Measurements from ENCODE around the gene ZNF804A. TPM values are rescaled to one million over a fixed set of nuclear protein-coding genes. Genes with fewer than 3 reads are reported as not detected.

The ZNF804A gene
- total RNA-seq, 2 experiments from 2014 or later, result not detected

DNA sequence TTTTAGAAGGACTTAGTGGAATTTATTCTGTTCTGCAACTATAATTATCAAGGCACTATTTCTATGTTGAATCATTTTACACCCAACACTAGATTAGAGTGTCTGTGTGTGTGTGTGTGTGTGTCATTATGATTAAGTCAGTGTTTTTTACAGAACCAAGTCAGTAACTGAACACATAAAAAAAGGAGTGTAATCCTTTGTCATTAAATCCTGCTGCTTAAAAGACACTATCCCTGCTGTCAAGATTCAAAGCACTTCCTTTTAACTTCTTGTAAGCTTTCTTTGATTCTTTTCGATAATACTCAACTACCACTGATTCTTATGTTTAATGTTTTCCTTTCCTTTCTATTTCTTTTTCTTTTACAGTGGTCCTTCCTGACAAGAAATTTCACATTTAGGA is 306.7 kb downstream of the ZNF804A start:
- POLR2A ChIA-PET, result no interaction called here

DNA sequence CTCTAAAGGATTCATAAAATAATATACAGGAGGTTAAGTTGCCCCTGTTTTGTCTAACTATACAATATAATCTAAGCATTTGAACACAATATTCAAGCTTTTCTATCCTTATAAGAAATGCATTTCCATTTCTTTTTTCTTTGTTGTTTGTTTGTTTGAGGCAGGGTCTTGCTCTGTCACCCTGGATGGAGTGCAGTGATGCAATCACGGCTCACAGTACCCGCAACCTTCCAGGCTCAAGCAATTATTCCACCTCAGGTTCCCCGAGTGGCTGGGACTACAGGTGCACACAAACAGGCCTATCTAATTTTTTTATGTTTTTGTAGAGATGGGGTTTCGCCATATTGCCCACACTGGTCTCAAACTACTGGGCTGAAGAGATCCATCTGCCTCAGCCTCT is 307.8 kb downstream of the ZNF804A start:
- ChIA-PET POLR2A (no interaction called here), CTCF (no interaction called here)
- Mint-ChIP-seq H3K36me3 (ENCODE audit: low read depth) (no peaks in the 10 kb centered on the region), H3K27me3 (no peaks in the 10 kb centered on the region), H3K4me1 (no peaks in the 10 kb centered on the region), H3K27ac (no peak overlapping the region), H3K9me3 (peaks cover 2% of the 10 kb centered on the region), H3K4me3 (no peak overlapping the region)
- no peak for DNase-seq

More for the DNA sequence above, 306.7 kb downstream of the ZNF804A start:
- Mint-ChIP-seq H3K4me3 (no peak overlapping the region), H3K27me3 (no peaks in the 10 kb centered on the region), H3K9me3 (peaks cover 4% of the 10 kb centered on the region), H3K4me1 (no peaks in the 10 kb centered on the region), H3K27ac (no peak overlapping the region), H3K36me3 (ENCODE audit: low read depth) (no peaks in the 10 kb centered on the region)
- DNase-seq, result no peak
- CTCF ChIA-PET, result no interaction called here

DNA sequence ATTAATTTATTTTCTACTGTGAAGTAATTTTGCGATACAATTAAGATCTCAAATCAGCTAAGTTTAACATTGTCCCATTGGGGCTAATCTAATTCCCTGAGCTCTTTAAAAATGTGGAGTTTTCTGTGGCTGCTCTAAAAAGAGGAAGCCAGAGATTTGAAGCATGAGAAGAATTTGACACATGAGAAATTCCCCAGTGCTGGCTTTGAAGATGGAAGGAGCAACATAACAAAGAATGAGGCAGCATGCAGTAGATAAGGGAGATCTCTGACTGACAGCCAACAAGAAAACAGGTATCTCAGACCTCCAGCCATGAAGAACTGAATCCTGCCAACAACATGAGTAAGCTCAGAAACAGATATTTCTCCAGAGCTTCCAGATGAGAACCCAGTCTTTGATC is 308.4 kb downstream of the ZNF804A start:
- Mint-ChIP-seq H3K9me3 (peaks cover 2% of the 10 kb centered on the region), H3K27me3 (no peaks in the 10 kb centered on the region), H3K4me1 (no peaks in the 10 kb centered on the region), H3K4me3 (no peak overlapping the region), H3K36me3 (ENCODE audit: low read depth) (no peaks in the 10 kb centered on the region), H3K27ac (no peak overlapping the region)
- POLR2A ChIA-PET, result no interaction called here
- CTCF ChIA-PET, result no interaction called here
- DNase-seq, result no peak

DNA sequence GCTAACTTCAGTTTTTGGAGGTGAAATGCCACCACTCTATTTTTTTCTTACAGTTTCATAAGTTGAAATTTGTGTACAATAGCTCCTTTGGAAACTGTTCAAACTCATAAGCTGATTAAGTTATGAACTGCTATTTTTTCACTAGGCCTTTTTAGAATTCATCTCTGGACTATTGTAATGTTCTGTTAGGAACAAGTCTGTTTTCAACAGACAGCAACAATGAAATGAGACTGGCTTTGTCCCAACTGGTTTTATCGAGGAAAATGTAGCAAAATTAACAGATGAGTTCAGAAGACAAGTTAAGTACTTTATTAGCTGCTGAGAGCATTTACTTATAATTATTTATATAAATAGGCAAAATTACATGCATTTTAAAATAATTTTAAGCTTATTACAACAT is 310.6 kb downstream of the ZNF804A start:
- no peaks in the 10 kb centered on the region for H3K36me3 Mint-ChIP-seq (ENCODE audit: low read depth)
- H3K27ac Mint-ChIP-seq, result no peak overlapping the region
- DNase-seq, result no peak
- ChIA-PET CTCF (no interaction called here), POLR2A (no interaction called here)
- H3K27me3 Mint-ChIP-seq, result no peaks in the 10 kb centered on the region
- H3K4me1 Mint-ChIP-seq, result no peaks in the 10 kb centered on the region
- peaks cover 2% of the 10 kb centered on the region for H3K9me3 Mint-ChIP-seq
- H3K4me3 Mint-ChIP-seq, result no peak overlapping the region

DNA sequence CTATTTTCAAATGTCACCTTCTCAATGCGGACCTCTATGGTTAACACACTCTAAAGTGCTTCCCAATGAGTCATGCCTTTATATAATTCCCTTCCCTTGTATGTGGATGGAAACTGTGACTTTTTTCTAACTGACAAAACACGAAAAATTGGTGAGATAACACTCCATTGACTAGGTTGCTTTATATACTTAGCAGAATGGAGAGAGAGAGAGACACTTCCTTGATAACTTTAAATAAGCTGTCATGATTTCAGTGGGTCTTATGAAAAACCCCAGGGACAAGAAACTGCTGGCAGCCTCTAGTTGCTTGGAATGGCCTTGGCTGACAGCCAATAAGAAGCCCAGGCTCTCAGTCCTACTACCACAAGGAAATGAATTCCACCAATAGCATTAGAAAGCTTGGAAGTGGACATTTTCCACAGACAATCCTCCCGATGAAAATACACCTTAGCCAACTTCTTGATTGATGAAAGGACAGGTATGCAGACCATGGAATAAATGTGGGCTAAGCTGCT is 322.2 kb downstream of the ZNF804A start:
- CTCF ChIA-PET, result no interaction called here
- no peaks in the 10 kb centered on the region for H3K4me1 Mint-ChIP-seq
- no peaks in the 10 kb centered on the region for H3K36me3 Mint-ChIP-seq (ENCODE audit: low read depth)
- no peak overlapping the region for H3K4me3 Mint-ChIP-seq
- H3K27ac Mint-ChIP-seq, result no peak overlapping the region
- H3K27me3 Mint-ChIP-seq, result no peaks in the 10 kb centered on the region
- peaks cover 8% of the 10 kb centered on the region for H3K9me3 Mint-ChIP-seq
- POLR2A ChIA-PET, result no interaction called here
- no peak for DNase-seq

DNA sequence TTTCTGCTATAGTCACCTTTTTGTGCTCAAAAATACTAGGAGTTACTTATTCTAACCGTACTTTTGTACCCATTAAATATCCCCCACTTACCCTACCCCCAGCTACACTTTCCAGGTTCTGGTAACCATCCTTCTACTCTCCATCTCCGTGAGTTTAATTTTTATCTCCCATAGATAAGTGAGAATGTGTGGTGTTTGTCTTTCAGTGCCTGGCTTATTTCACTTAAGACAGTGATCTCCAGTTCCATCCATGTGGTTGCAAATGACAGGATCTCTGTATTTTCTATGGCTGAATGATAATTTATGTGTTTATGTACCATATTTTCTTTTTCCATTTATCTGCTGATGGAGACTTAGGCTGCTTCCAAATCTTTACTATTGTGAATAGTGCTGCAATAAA is 323.3 kb downstream of the ZNF804A start:
- no peak overlapping the region for H3K27ac Mint-ChIP-seq
- no peaks in the 10 kb centered on the region for H3K36me3 Mint-ChIP-seq (ENCODE audit: low read depth)
- no peaks in the 10 kb centered on the region for H3K4me1 Mint-ChIP-seq
- POLR2A ChIA-PET, result no interaction called here
- H3K9me3 Mint-ChIP-seq, result peaks cover 10% of the 10 kb centered on the region
- CTCF ChIA-PET, result no interaction called here
- no peak overlapping the region for H3K4me3 Mint-ChIP-seq
- DNase-seq, result no peak
- H3K27me3 Mint-ChIP-seq, result no peaks in the 10 kb centered on the region

DNA sequence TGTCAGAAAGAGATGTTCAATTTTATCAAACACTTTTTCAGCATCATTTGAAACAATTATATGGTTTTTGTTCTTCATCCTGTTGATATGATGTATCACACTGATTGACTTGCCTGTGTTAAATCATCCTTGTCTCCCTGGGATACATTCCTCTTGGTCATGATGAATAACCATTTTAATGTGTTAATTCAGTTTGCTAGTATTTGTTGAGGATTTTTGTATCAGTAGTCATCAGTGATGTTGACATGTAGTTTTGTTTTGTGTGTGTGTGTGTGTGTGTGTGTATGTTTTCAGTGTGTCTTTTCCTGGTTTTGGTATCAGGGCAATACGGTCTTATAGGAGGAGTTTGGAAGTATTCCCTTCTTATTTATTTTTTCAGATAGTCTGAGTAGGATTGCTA is 325.4 kb downstream of the ZNF804A start:
- Mint-ChIP-seq H3K4me1 (no peaks in the 10 kb centered on the region), H3K4me3 (no peak overlapping the region), H3K27me3 (no peaks in the 10 kb centered on the region), H3K9me3 (peaks cover 15% of the 10 kb centered on the region), H3K27ac (no peak overlapping the region), H3K36me3 (ENCODE audit: low read depth) (no peaks in the 10 kb centered on the region)
- ChIA-PET POLR2A (no interaction called here), CTCF (no interaction called here)
- DNase-seq, result no peak

DNA sequence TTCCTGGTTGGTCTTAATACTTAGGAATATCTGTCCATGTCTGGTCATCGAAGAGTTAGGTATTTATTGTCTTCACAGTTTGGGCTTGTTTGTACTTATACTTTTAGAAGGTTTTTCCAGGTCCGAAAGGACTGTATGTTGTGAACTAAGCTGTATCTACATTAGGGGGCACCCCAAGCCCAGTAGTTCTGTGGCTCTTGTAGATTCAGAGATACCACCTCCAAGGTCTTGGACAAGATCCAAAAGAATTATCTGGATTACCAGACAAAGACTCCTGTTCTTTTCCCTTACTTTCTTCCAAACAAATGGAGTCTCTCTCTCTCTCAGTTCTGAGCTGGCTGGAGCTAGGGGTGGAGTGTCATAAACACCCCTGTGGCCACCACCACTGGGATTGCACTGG is 328.7 kb downstream of the ZNF804A start:
- CTCF ChIA-PET, result no interaction called here
- Mint-ChIP-seq H3K4me3 (no peak overlapping the region), H3K4me1 (no peaks in the 10 kb centered on the region), H3K27me3 (no peaks in the 10 kb centered on the region), H3K27ac (no peak overlapping the region), H3K9me3 (peaks cover 12% of the 10 kb centered on the region), H3K36me3 (ENCODE audit: low read depth) (no peaks in the 10 kb centered on the region)
- no peak for DNase-seq
- POLR2A ChIA-PET, result no interaction called here

DNA sequence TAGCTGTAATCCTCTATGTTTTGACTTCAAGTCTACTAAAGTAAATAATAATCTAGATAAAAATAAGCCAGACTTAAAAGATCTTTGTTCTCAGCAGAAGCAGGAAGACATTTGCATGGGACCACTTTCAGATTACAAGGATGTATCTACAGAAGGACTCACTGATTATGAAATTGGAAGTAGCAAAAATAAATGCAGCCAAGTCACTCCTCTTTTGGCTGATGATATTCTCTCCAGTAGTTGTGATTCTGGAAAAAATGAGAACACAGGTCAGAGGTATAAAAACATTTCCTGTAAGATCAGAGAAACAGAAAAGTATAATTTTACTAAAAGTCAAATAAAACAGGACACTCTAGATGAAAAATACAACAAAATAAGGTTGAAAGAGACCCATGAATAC is 338.4 kb downstream of the ZNF804A start:
- ChIA-PET POLR2A (no interaction called here), CTCF (no interaction called here)
- DNase-seq, result no peak
- Mint-ChIP-seq H3K4me1 (no peaks in the 10 kb centered on the region), H3K27me3 (no peaks in the 10 kb centered on the region), H3K36me3 (ENCODE audit: low read depth) (no peaks in the 10 kb centered on the region), H3K9me3 (no peaks in the 10 kb centered on the region), H3K27ac (no peak overlapping the region), H3K4me3 (no peak overlapping the region)

DNA sequence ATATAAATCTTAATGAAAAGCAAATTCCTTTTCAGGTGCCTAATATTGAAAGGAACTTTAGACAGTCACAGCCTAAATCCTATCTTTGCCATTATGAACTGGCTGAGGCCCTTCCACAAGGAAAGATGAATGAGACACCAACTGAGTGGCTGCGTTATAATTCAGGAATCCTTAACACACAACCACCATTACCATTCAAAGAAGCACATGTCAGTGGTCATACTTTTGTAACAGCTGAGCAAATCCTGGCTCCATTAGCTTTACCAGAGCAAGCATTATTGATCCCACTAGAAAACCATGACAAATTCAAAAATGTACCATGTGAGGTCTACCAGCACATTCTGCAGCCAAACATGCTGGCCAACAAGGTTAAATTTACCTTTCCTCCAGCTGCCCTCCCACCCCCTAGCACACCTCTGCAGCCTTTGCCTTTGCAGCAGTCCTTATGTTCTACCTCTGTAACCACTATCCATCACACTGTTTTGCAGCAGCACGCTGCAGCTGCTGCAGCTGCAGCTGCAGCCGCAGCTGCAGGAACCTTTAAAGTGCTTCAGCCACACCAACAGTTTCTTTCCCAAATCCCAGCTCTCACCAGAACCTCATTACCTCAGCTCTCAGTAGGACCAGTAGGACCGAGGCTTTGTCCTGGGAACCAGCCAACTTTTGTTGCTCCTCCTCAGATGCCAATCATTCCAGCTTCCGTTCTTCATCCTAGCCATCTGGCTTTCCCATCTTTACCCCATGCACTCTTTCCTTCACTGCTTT is 340.1 kb downstream of the ZNF804A start:
- Mint-ChIP-seq H3K27ac (no peak overlapping the region), H3K4me1 (no peaks in the 10 kb centered on the region), H3K9me3 (no peaks in the 10 kb centered on the region), H3K4me3 (no peak overlapping the region), H3K36me3 (ENCODE audit: low read depth) (no peaks in the 10 kb centered on the region), H3K27me3 (no peaks in the 10 kb centered on the region)
- POLR2A ChIA-PET, result no interaction called here
- CTCF ChIA-PET, result no interaction called here
- no peak for DNase-seq

DNA sequence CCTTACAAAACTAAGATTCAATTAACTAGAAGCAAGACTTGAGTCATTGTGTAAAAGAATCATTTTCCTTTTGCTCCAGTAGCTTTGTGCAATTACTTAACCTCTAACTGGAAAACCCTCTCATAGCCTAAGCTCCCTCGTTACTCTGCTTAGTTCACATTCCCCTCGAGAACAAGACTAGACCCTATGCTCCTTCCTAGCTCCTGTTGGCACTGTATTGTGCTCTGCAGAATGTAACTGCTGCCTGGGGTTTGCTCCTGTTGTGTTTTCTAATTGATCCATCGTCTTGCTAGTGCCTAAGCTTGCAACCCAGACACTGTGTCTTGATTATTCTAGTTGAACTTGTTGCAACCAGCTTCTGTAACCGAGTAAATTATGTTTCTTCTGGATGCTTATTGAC is 347.0 kb downstream of the ZNF804A start:
- POLR2A ChIA-PET, result no interaction called here
- no peaks in the 10 kb centered on the region for H3K36me3 Mint-ChIP-seq (ENCODE audit: low read depth)
- no peak overlapping the region for H3K27ac Mint-ChIP-seq
- H3K9me3 Mint-ChIP-seq, result peaks cover 2% of the 10 kb centered on the region
- H3K4me1 Mint-ChIP-seq, result no peaks in the 10 kb centered on the region
- no peak overlapping the region for H3K4me3 Mint-ChIP-seq
- DNase-seq, result no peak
- CTCF ChIA-PET, result no interaction called here
- H3K27me3 Mint-ChIP-seq, result no peaks in the 10 kb centered on the region

DNA sequence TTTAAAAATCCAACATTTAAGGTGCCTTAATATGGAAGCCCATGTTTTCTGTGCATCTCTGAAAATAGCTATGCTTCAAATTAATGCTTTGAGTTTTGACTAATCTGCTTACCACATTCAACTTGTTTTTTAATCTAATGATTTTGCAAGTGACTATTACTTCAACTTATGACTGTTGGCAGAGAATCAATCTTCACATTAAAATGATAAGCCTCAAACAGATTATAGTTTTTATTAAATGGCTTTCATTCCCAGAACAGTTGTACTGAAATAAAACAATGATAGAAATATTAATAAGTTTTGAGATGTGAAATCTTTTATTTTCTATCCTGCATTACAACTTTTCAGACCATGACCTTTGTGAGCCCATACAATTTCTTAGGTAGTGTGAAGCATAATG is 347.5 kb downstream of the ZNF804A start:
- DNase-seq, result no peak
- H3K36me3 Mint-ChIP-seq (ENCODE audit: low read depth), result no peaks in the 10 kb centered on the region
- CTCF ChIA-PET, result no interaction called here
- peaks cover 2% of the 10 kb centered on the region for H3K9me3 Mint-ChIP-seq
- H3K27ac Mint-ChIP-seq, result no peak overlapping the region
- no peaks in the 10 kb centered on the region for H3K4me1 Mint-ChIP-seq
- no peaks in the 10 kb centered on the region for H3K27me3 Mint-ChIP-seq
- POLR2A ChIA-PET, result no interaction called here
- H3K4me3 Mint-ChIP-seq, result no peak overlapping the region

DNA sequence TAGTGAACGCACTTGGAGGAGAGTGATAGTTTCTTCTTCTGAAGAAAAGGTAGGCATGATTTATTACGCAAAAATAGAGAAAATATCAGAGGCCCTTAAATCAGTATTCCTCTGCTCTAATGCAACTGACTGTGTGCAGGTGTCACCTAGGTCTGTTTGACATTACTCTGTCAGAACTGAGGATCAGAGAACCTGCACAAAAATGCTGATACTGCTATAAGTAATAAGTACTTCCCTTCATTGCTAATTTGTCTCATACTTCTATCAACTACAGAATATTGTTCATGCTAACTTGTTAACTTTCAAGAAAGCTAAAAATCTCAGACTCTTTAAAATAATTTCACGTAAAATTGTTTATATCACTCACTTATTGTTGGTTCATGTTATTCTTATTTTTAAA is 358.5 kb downstream of the ZNF804A start:
- Mint-ChIP-seq H3K9me3 (peaks cover 2% of the 10 kb centered on the region), H3K4me1 (no peaks in the 10 kb centered on the region), H3K36me3 (ENCODE audit: low read depth) (no peaks in the 10 kb centered on the region), H3K4me3 (no peak overlapping the region), H3K27me3 (no peaks in the 10 kb centered on the region), H3K27ac (no peak overlapping the region)
- no peak for DNase-seq
- CTCF ChIA-PET, result no interaction called here
- POLR2A ChIA-PET, result no interaction called here

DNA sequence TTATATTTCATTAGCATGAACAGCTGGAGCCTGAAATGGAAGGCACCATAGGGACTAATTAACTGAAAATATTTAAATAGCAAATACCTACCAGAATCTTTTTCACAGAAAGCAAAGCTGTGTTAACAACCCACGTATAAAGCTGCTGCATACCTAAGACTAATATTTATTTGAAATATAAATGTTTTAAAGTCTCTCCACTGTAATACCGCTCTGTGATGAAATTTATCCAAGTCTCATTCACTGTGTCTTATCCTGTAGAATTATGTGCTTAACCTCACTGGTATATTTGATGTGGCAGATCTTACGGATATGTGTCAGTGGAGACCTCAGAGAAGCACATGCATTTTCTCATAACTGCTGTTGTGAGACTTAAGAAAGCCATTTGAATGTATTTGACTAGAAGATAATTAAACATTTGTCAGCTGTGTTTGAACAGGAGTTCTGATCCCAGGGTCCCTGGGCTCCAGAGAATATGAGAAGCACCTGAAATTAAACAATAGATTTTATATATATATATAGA is 373.3 kb downstream of the ZNF804A start:
- CTCF ChIA-PET, result no interaction called here
- no peak for DNase-seq
- Mint-ChIP-seq H3K4me3 (no peak overlapping the region), H3K27me3 (no peaks in the 10 kb centered on the region), H3K4me1 (no peaks in the 10 kb centered on the region), H3K27ac (no peak overlapping the region), H3K9me3 (peaks cover 5% of the 10 kb centered on the region), H3K36me3 (ENCODE audit: low read depth) (no peaks in the 10 kb centered on the region)
- POLR2A ChIA-PET, result no interaction called here

All from activated CD4-positive, alpha-beta T cell treated with anti-CD3 and anti-CD28 coated beads, Interleukin-2, amount 10 ng/mL, durations not matched to agents 7 days and 5 days (primary cell).